Measurements from ENCODE around the gene ZNF428.

- TF ChIP-seq CTCF (IDR thresholded peaks at IDR 0.05; ENCODE audit: low read length) (no peak), EZH2 (IDR thresholded peaks at IDR 0.05; ENCODE audit: borderline replicate concordance, low read length) (no peak)
These were observed 902 bp upstream of the ZNF428 start for GRCh38 chr19:43620061-43621001.

All from OCI-LY1 (cell line).